ENCODE measurements around the gene GATA2. TPM values are rescaled to one million over a fixed set of nuclear protein-coding genes. Genes with fewer than 3 reads are reported as not detected.

GATA2 gene
- total and polyA plus RNA-seq, 2 of the 13 experiments (the other 11 are each of a cell fraction or from before 2014, with no cell fraction given) = 3.5 to 6.2 TPM

- TF ChIP-seq THAP9 (CRISPR knock-in tag; IDR thresholded peaks at IDR 0.05; ENCODE audit: borderline replicate concordance) (peak; percentile 3; the same call in 1 of the 2 replicates), LCORL (IDR thresholded peaks at IDR 0.05) (no peak), LCORL (CRISPR knock-in tag; IDR thresholded peaks at IDR 0.05) (peak; percentile 50), NR0B2 (CRISPR knock-in tag; IDR thresholded peaks at IDR 0.05) (peak; percentile 38; the same call in 1 of the 2 replicates), FOXK2 (IDR thresholded peaks at IDR 0.05) (no peak), ZNF672 (CRISPR knock-in tag; IDR thresholded peaks at IDR 0.05) (0 out of 2 replicates have a peak, but pooled peaks have one; percentile 58), NRL (CRISPR knock-in tag; IDR thresholded peaks at IDR 0.05; ENCODE audit: borderline replicate concordance) (peak; percentile 72), MAFG (CRISPR knock-in tag; IDR thresholded peaks at IDR 0.05) (no peak), TP53 (CRISPR knock-in tag; conservative IDR thresholded peaks at IDR 0.05) (no peak), ZNF607 (CRISPR knock-in tag; IDR thresholded peaks at IDR 0.05; ENCODE audit: borderline replicate concordance) (0 out of 2 replicates have a peak, but pooled peaks have one; percentile 28), ATF6 (CRISPR knock-in tag; conservative IDR thresholded peaks at IDR 0.05) (no peak), ZNF891 (CRISPR knock-in tag; IDR thresholded peaks at IDR 0.05) (peak; percentile 73), FOXO4 (CRISPR knock-in tag; conservative IDR thresholded peaks at IDR 0.05) (no peak), IKZF4 (CRISPR knock-in tag; IDR thresholded peaks at IDR 0.05; ENCODE audit: borderline replicate concordance, low read depth, not compliant biosample characterization) (no peak), YEATS2 (CRISPR knock-in tag; IDR thresholded peaks at IDR 0.05; ENCODE audit: borderline replicate concordance) (peak; percentile 27; the same call in 1 of the 2 replicates), ZNF615 (CRISPR knock-in tag; IDR thresholded peaks at IDR 0.05; ENCODE audit: borderline replicate concordance) (no peak), EP300 (IDR thresholded peaks at IDR 0.05; ENCODE audit: low read depth in 2 of 2, low read length in 2 of 2) (0 out of 4 replicates have a peak, but pooled peaks of 1 of the 2 experiments have one; percentile 19), EP300 (CRISPR knock-in tag; IDR thresholded peaks at IDR 0.05; ENCODE audit: borderline replicate concordance) (no peak), CREBL2 (CRISPR knock-in tag; IDR thresholded peaks at IDR 0.05; ENCODE audit: borderline replicate concordance) (no peak), MYC (CRISPR knock-in tag; IDR thresholded peaks at IDR 0.05; ENCODE audit: borderline replicate concordance) (peak; percentile 86)
Measured at GRCh38 chr3:128487813-128488635, 5.0 kb downstream of the GATA2 start (continued).
